ENCODE data around the gene MICAL3.

MICAL3 gene

GRCh38 chr22:17786435-17787161, 237.8 kb downstream of the MICAL3 start:
- no peak for DNase-seq

- peak; percentile 71 to 73 for DNase-seq
These were observed 238.9 kb downstream of the MICAL3 start for GRCh38 chr22:17785185-17786184.

GRCh38 chr22:17784776-17785175, 239.6 kb downstream of the MICAL3 start:
- DNase-seq = no peak

- no peak for DNase-seq
These were observed 240.4 kb downstream of the MICAL3 start for GRCh38 chr22:17783773-17784480.

GRCh38 chr22:17783312-17783711, 241.0 kb downstream of the MICAL3 start:
- no peak for DNase-seq

GRCh38 chr22:17782621-17783020, 241.7 kb downstream of the MICAL3 start:
- no peak for DNase-seq

- no peak for DNase-seq
These were observed 242.2 kb downstream of the MICAL3 start for GRCh38 chr22:17782158-17782557.

- peak; percentile 55 to 85 for DNase-seq
These were observed 242.9 kb downstream of the MICAL3 start for GRCh38 chr22:17781319-17782031.

GRCh38 chr22:17780741-17781318, 243.5 kb downstream of the MICAL3 start:
- DNase-seq = no peak

GRCh38 chr22:17780116-17780740, 244.1 kb downstream of the MICAL3 start:
- DNase-seq = no peak

- no peak for DNase-seq
These were observed 244.9 kb downstream of the MICAL3 start for GRCh38 chr22:17779286-17780115.

- DNase-seq = no peak
These were observed 245.9 kb downstream of the MICAL3 start for GRCh38 chr22:17778412-17778976.

GRCh38 chr22:17777717-17778044, 246.7 kb downstream of the MICAL3 start:
- DNase-seq = no peak

GRCh38 chr22:17777005-17777716, 247.2 kb downstream of the MICAL3 start:
- peak; percentile 79 to 83 for DNase-seq

- DNase-seq = no peak
These were observed 248.4 kb downstream of the MICAL3 start for GRCh38 chr22:17775781-17776465.

- DNase-seq = no peak
These were observed 249.3 kb downstream of the MICAL3 start for GRCh38 chr22:17774926-17775685.

GRCh38 chr22:17774206-17774925, 250.0 kb downstream of the MICAL3 start, which contains the start of gene BID:
Gene BID (minus strand): TSS chr22:17774469. CDS start chr22:17750116, 24,353 bp downstream.
- peak; percentile 57 to 70 for DNase-seq

Measured in CD4-positive, alpha-beta T cell treated with Interleukin-1 beta for 1 hour (primary cell).